ENCODE results near the gene HOXD13. TPM values are rescaled to one million over a fixed set of nuclear protein-coding genes. Genes with fewer than 3 reads are reported as not detected.
A peak's percentile ranks its signal among the peaks of the same experiment; 100 is the strongest.

Gene HOXD13
- total RNA-seq, 1 donor from 2014 or later = not detected

GRCh38 chr2:176120364-176121189 is 28.1 kb downstream of the HOXD13 start:
- intact Hi-C loops (cut with DNase I) = loop anchor here (5.0 to 10.0 kb wide), 2 partner anchors 38 to 1214 kb away; partner anchors contain the start of gene EVX2
- Histone ChIP-seq H3K9me3 (no peaks in the 10 kb centered on the region), H3K36me3 (no peaks in the 10 kb centered on the region), H3K4me3 (no peak overlapping the region), H3K27me3 (peaks cover 35% of the 10 kb centered on the region), H3K27ac (no peak overlapping the region), H3K4me1 (peaks cover 11 to 17% of the 10 kb centered on the region in 2 donors)
- peak in 1 of 2 donors; percentile 37 for DNase-seq (ENCODE audit: low spot score in 2 of 2)
- TF ChIP-seq CTCF (IDR thresholded peaks at IDR 0.05) = no peak

- no peak overlapping the region for H3K27ac ChIP-seq
- peak overlapping the region; percentile 67 to 81 for H3K4me3 ChIP-seq
- DNase-seq (ENCODE audit: low spot score in 2 of 2) = peak in 1 of 2 donors; percentile 59
- H3K36me3 ChIP-seq = no peaks in the 10 kb centered on the region
- no peaks in the 10 kb centered on the region for H3K9me3 ChIP-seq
- no peak for TF ChIP-seq CTCF (IDR thresholded peaks at IDR 0.05)
- peaks cover 27% of the 10 kb centered on the region for H3K27me3 ChIP-seq
- intact Hi-C loops (cut with DNase I) = loop anchor here (5.0 to 10.0 kb wide), 2 partner anchors 39 to 1213 kb away; partner anchors contain the start of gene EVX2
- peaks cover 11 to 13% of the 10 kb centered on the region in 2 donors for H3K4me1 ChIP-seq
Measured at GRCh38 chr2:176121190-176122051, 28.9 kb downstream of the HOXD13 start.

- Histone ChIP-seq H3K27me3 (peaks cover 20% of the 10 kb centered on the region), H3K4me3 (peak overlapping the region; percentile 67 to 81), H3K4me1 (peaks cover 11 to 12% of the 10 kb centered on the region in 2 donors), H3K27ac (no peak overlapping the region), H3K36me3 (no peaks in the 10 kb centered on the region), H3K9me3 (no peaks in the 10 kb centered on the region)
- TF ChIP-seq CTCF (IDR thresholded peaks at IDR 0.05) = no peak
- intact Hi-C loops (cut with DNase I) = loop anchor here (5.0 to 10.0 kb wide), 2 partner anchors 40 to 1213 kb away; partner anchors contain the start of gene EVX2
- no peak for DNase-seq (ENCODE audit: low spot score in 2 of 2)
Measured at GRCh38 chr2:176122052-176122682, 29.6 kb downstream of the HOXD13 start.

GRCh38 chr2:176122683-176123410 is 30.3 kb downstream of the HOXD13 start, which contains the start of gene HOXD9:
Gene HOXD9 (plus strand): TSS chr2:176122719. CDS start chr2:176122769, 50 bp downstream.
- intact Hi-C loops (cut with DNase I) = loop anchor here (5.0 to 10.0 kb wide), 2 partner anchors 41 to 1212 kb away; partner anchors contain the start of gene EVX2

More at GRCh38 chr2:176122683-176123410, 30.3 kb downstream of the HOXD13 start, which contains the start of gene HOXD9:
- no peak for TF ChIP-seq CTCF (IDR thresholded peaks at IDR 0.05)
- Histone ChIP-seq H3K4me1 (peaks cover 11 to 12% of the 10 kb centered on the region in 2 donors), H3K27me3 (peaks cover 13% of the 10 kb centered on the region), H3K36me3 (no peaks in the 10 kb centered on the region), H3K4me3 (peak within 1 kb of the TSS; percentile 67 to 81), H3K9me3 (no peaks in the 10 kb centered on the region), H3K27ac (no peak within 1 kb of the TSS)
- no peak for DNase-seq (ENCODE audit: low spot score in 2 of 2)
